ENCODE data around the gene BRCC3.
"Not testable (repeated sequence)": the region's sequence is repeated elsewhere in the genome, so short reads cannot be mapped to it uniquely, and the experiment has no call there.

Gene BRCC3

DNA sequence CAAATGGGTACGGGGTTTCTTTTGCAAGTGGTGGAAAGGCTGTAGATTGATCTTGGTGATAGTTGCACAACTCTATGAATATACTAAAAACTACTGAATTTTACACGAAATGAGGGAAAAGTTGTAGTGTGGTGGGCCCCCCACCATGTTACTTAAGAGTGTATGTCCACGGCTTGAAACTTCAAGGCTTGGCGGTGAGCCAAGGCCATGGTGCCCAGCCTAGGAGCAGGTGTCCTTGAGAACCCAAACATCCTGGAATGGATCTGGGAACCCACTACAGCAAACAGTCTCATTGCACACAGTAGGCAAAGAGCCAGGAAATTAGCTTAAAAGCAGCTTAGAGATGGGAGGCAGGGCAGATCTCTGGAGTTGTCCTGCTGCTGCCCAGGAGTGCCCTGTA lies 62.9 kb downstream of the BRCC3 start:
- TF ChIP-seq CTCF (IDR thresholded peaks at IDR 0.05; ENCODE audit: control insufficient read depth, extremely low read depth, insufficient read depth), result no peak
- DNase-seq (ENCODE audit: low read depth), result no peak
- H3K4me3 ChIP-seq (ENCODE audit: low read depth, low read length), result no peak overlapping the region

GRCh38 chrX:155143959-155144548 lies 72.7 kb downstream of the BRCC3 start:
- DNase-seq (ENCODE audit: low read depth), result no peak
- TF ChIP-seq CTCF (IDR thresholded peaks at IDR 0.05; ENCODE audit: control insufficient read depth, extremely low read depth, insufficient read depth), result no peak
- H3K4me3 ChIP-seq (ENCODE audit: low read depth, low read length), result no peak overlapping the region

GRCh38 chrX:155144926-155145325 lies 73.6 kb downstream of the BRCC3 start:
- DNase-seq (ENCODE audit: low read depth), result no peak
- no peak for TF ChIP-seq CTCF (IDR thresholded peaks at IDR 0.05; ENCODE audit: control insufficient read depth, extremely low read depth, insufficient read depth)
- H3K4me3 ChIP-seq (ENCODE audit: low read depth, low read length), result no peak overlapping the region

DNA sequence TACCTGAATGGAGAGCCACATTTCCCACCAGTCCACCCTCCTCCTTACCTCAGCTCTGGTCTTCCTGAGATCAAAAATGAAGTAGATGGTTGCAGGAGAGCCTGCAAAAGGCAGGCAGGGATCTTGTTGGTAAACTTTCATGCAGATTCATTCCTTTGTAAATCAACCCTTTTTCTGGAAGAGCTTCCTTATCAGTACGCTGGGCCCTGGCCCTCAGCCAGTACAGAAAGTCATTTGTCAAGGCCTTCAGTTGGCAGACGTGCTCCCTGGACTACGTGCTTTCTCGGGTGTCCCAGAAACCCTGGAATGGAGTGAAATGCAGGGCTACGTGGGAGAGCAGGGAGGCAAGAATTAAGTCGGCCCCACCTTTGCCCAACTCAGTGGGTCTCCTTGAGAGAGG lies 76.3 kb downstream of the BRCC3 start:
- not testable (repeated sequence) for DNase-seq (ENCODE audit: low read depth)

GRCh38 chrX:155148166-155148565 lies 76.9 kb downstream of the BRCC3 start:
- DNase-seq (ENCODE audit: low read depth); H3K4me3 ChIP-seq (ENCODE audit: low read depth, low read length): not testable (repeated sequence)

More for the DNA sequence above, 76.3 kb downstream of the BRCC3 start:
- not testable (repeated sequence) for H3K4me3 ChIP-seq (ENCODE audit: low read depth, low read length)

- no peak for DNase-seq (ENCODE audit: low read depth)
- H3K4me3 ChIP-seq (ENCODE audit: low read depth, low read length), result no peak overlapping the region
- peak; percentile 39 for TF ChIP-seq CTCF (IDR thresholded peaks at IDR 0.05; ENCODE audit: control insufficient read depth, extremely low read depth, insufficient read depth)
Observed at GRCh38 chrX:155148724-155149537, 77.6 kb downstream of the BRCC3 start.

DNA sequence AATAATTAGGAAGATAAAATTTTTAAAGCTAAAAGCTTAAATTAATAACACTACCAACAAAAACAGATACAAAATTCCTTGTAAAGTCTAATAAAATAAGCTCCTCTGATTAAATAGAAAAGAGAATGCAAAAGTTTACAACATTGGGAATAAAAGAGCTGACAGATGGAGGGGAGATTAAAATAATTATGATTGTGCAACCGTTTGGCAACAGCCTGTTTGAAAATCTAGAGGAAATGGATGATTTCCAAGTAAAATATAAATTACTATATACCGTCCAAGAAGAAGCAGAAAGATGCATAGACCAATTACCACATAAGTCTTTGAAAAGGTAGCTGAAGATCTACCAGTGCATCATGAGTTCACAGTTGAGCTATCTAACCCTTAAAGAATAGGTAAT lies 98.6 kb downstream of the BRCC3 start:
- no peak for TF ChIP-seq CTCF (IDR thresholded peaks at IDR 0.05; ENCODE audit: control insufficient read depth, extremely low read depth, insufficient read depth)
- no peak overlapping the region for H3K4me3 ChIP-seq (ENCODE audit: low read depth, low read length)
- no peak for DNase-seq (ENCODE audit: low read depth)

Data from LNCaP clone FGC (cell line).